Activated CD8-positive, alpha-beta memory T cell treated with anti-CD3 and anti-CD28 coated beads for 36 hours (primary cell): Measurements from ENCODE around the gene PRKAG2. TPM values are rescaled to one million over a fixed set of nuclear protein-coding genes. Genes with fewer than 3 reads are reported as not detected.

Experiments used
- CTCF ChIA-PET: fragments of 350-600 bp; sonication (Branson Sonifier 250); formaldehyde crosslinking; loops from one replicate; lab custom pipeline; 2021; ENCODE audit warnings: antibody characterized with exemption; lab: Charles Lee
- POLR2A ChIA-PET: fragments of 350-600 bp; sonication (Branson Sonifier 250); formaldehyde crosslinking; loops from one replicate; lab custom pipeline; 2021; ENCODE audit warnings: antibody characterized with exemption; lab: Charles Lee
- total RNA-seq, 2 experiments: library from RNA; stranded (reverse); gene quantifications; one replicate each; pipeline ENCODE4 v1.2.3, GENCODE V29; 2021

PRKAG2 gene
- total RNA-seq, 2 experiments from 2014 or later, result 23.6 to 24.8 TPM

GRCh38 chr7:151755131-151755801 lies 121.6 kb downstream of the PRKAG2 start:
- ChIA-PET CTCF (interaction anchor here (1.1 kb wide), 1 partner anchor 12 kb away, joined by 3 read pairs; no protein-coding TSS in a partner anchor), POLR2A (no interaction called here)

GRCh38 chr7:151754688-151755130 lies 122.2 kb downstream of the PRKAG2 start:
- CTCF ChIA-PET, result no interaction called here
- POLR2A ChIA-PET, result no interaction called here

DNA sequence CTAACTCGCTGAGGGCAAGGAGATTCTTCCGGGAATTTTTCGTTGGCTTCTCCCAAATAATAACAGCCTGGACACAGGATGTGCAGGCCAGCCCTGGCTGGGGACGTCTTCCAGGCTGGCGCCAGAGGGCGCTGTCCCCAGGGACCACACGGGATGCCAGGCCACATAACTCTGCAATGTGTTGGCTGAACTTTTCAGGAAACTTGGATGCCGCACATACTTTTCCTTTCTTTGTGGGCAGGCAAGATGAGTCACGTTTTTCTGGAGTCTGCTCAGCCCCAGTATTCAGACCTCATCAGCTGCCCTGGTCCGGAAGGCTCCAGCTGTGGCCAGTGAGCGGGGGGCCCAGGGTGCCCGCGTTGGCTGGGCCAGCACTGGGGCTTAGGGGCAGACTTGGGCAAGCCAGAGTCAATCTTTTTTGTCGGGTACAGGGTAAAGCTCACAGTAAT lies 122.7 kb downstream of the PRKAG2 start:
- CTCF ChIA-PET, result no interaction called here
- POLR2A ChIA-PET, result no interaction called here

DNA sequence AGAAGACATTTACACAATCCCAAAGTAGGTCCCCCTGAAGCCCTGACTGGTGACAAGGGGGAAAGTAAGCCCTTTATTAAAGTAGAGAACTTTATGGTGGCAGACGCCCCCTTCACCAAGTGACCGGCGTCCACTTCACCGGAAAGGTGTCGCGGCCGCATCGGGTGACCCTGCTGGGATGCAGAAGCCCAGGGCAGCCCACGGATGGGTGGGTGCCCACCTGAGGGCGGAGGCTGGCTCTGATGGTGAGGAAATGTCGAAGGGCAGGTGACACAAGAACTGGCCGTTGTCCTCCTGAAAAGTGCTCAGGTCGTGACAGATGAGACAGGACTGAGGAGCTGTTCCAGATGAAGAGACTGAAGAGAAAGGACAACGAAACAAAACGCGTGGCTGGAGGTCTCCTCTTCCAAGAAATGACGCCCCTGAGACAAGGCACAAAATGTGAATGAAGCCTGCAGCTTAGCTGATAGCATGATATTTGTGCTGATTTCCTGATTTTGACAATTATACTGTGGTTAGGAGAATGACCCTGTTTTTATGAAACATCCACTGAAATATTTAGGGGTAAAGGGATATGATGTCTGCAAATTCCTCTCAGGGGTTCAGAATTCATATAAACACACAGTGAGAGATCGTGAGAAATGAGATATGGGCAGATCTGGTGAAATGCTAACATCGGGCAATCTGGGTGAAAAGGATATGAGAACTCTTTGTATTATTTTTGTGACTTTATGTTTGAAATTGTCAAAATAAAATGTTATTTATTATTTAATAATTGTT lies 123.9 kb downstream of the PRKAG2 start:
- CTCF ChIA-PET, result no interaction called here
- POLR2A ChIA-PET, result no interaction called here

DNA sequence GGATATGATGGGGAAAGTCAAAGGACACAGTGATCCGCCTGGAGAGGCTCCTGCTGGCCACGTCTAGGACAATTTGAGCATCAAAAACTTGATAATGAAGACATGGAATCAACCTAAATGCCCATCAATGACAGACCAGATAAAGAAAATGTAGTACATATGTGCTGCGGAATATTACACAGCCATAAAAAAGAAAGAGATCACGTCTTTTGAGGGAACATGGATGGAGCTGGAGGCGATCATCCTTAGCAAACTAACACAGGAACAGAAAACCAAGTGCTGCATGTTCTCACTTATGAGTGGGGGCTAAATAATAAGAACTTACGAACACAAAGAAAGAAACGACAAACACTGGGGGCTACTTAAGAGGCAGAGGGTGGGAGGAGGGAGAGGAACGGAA lies 124.9 kb downstream of the PRKAG2 start:
- ChIA-PET POLR2A (no interaction called here), CTCF (no interaction called here)

DNA sequence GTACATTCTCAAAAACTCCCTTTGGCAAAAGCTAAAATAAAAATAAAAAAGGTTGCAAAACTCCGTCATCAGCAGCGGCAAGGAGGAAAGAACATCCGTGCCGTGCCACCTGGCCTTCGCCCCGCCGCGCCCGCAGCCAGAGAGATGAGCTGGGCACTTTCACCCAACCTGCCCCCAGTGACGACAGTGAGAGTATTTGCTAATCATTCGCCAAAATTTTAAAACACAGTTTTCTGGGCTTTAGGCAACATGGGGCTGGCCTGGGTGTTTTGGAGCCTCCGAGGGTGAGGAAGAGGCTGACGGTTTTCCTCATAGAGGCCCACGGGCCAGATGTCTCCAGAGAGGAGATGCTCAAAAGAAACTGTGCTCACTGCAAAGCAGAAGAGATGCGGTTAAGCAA lies 128.2 kb downstream of the PRKAG2 start:
- ChIA-PET CTCF (interaction anchor here (0.9 to 1.4 kb wide), 2 partner anchors 10 to 11 kb away, joined by 3 to 4 read pairs; no protein-coding TSS in a partner anchor), POLR2A (no interaction called here)

DNA sequence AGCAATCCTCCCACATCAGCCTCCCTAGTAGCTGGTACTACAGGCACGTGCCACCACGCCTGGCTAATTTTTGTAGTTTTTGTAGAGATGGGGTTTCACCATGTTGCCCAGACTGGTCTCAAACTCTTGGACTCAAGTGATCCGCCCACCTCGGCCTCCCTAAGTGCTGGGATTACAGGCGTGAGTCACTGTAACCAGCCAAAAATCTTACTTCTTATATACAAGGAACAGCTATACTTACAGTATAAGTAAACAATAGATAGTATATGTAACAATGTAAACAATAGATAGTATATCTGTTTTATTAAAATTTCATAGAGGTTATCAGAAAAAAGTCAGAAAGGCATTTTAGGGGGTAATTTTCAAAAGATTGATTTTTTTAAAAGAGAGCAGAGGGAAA lies 128.9 kb downstream of the PRKAG2 start:
- ChIA-PET POLR2A (interaction anchor here (2.9 kb wide), 1 partner anchor 116 kb away, joined by 6 read pairs; no protein-coding TSS in a partner anchor), CTCF (interaction anchor here (1.2 kb wide), 1 partner anchor 12 kb away, joined by 4 read pairs; no protein-coding TSS in a partner anchor)

DNA sequence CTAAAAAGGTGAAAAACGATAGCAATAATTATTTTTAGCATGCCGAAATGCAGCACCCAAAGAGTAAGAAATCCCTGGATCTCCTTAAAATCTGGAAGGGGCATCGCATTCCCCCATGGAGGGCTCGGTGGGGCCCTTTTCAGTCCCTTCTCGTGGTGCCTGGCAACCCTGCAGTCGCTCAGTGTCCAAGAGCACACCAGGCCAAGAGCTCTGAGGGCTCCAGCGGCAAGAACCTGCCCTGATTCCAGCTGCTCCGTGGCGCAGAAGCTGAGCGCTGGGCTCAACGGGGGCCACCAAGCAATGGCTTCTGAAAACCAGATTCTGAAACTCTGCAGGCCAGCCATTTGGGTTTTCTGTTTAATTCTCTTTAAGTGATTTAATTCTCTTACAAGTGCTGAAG lies 131.2 kb downstream of the PRKAG2 start:
- ChIA-PET CTCF (interaction anchor here (0.6 to 2.0 kb wide), 3 partner anchors 14 to 36 kb away, joined by 3 to 5 read pairs (median 3); no protein-coding TSS in a partner anchor), POLR2A (interaction anchor here (2.9 kb wide), 1 partner anchor 113 kb away, joined by 6 read pairs; no protein-coding TSS in a partner anchor)

DNA sequence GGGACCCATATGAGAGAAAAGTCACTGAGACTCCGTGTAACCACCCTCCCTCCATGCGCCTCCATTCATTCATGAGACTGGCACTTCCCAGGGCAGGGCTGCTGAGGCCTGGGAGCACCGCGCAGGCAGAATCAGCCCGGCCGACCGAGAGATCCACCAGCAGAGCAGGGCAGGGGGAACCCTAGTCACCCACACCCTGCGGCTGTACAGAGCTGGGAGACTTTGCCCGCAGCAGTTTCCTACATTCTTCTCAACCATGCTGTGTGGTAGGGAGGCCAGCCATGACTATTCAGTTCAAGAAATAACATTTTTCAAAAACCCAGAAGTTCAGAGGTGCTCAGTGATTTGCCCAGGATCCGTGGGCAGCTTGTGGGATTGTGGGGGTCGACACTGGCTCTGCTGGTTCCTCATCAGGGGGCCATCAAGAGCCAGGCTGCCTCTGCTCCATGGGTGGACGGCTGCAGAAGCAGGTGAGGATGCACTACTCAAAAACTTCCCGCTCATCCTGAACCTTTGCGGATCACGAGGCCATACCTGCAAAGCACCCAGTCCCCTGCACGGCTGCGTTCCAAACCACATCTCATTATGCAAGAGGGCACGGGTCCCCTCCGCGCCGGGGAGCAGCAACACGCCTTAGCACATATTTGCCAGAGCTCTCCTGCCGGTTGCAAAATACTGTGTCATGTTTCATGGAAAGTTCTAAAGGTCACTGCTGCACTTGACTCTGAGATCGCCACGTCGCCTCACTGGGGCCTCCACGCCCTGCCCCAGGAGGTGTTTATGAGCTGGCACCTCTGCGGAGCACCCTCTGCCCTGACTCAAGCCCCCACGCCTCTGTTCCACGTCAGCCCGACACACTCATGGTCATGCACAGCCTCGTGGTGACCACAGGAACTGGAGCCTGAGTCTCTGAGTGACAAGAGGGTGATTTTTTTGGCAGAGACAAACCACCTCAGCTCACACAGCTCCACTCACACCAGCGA lies 132.0 kb downstream of the PRKAG2 start:
- ChIA-PET CTCF (interaction anchor here (0.7 to 2.0 kb wide), 2 partner anchors 15 to 37 kb away, joined by 3 to 5 read pairs; no protein-coding TSS in a partner anchor), POLR2A (interaction anchor here (2.9 kb wide), 1 partner anchor 112 kb away, joined by 6 read pairs; no protein-coding TSS in a partner anchor)

- POLR2A ChIA-PET, result no interaction called here
- CTCF ChIA-PET, result interaction anchor here (1.0 to 2.0 kb wide), 3 partner anchors 12 to 123 kb away, joined by 3 to 5 read pairs (median 3); no protein-coding TSS in a partner anchor
These were observed 132.8 kb downstream of the PRKAG2 start for GRCh38 chr7:151744051-151744580.

GRCh38 chr7:151743481-151743983 lies 133.4 kb downstream of the PRKAG2 start:
- CTCF ChIA-PET, result interaction anchor here (1.0 to 2.0 kb wide), 3 partner anchors 12 to 123 kb away, joined by 3 to 5 read pairs (median 3); no protein-coding TSS in a partner anchor

DNA sequence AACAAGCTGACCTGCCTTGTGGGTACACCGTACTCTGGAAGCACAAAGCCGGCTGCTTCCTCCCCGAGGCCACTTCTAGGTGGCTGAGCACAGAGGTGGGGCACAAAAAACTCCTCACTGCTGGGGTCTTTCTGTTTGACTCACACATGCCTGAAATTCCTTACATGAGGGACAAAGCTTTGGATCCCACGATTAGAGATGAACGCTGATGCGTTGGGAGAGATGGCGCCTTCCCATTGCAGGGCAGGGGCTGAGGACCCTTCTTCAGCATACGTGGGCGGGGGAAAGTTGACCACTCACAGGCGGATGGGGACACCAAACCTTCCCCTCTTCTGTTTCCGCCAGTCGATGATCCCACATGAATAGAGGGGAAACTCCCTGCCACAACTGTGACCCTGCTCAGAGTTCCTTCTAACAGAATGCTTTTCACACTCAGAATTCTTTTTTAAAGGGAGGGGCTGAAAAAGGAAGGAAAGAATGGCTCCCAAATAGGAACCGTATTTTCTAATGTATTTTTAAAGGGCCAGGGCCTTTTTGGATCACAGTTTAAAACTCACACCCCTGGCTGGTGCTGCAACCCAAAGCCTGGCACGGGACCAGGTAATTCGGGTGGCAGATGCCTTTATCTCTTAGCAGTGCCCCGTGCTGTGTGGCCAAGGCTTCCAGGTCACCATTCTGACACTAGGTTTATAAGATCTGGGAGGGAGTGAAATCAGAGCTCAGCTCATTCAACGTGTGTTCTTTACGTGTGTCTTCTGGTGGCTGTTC lies 134.0 kb downstream of the PRKAG2 start:
- ChIA-PET CTCF (interaction anchor here (1.0 to 1.1 kb wide), 2 partner anchors 13 to 122 kb away, joined by 3 read pairs; no protein-coding TSS in a partner anchor), POLR2A (no interaction called here)

More at GRCh38 chr7:151743481-151743983, 133.4 kb downstream of the PRKAG2 start:
- POLR2A ChIA-PET, result no interaction called here

- CTCF ChIA-PET, result interaction anchor here (1.5 kb wide), 1 partner anchor 8 kb away, joined by 3 read pairs; no protein-coding TSS in a partner anchor
- POLR2A ChIA-PET, result no interaction called here
These were observed 135.3 kb downstream of the PRKAG2 start for GRCh38 chr7:151741585-151741984.

DNA sequence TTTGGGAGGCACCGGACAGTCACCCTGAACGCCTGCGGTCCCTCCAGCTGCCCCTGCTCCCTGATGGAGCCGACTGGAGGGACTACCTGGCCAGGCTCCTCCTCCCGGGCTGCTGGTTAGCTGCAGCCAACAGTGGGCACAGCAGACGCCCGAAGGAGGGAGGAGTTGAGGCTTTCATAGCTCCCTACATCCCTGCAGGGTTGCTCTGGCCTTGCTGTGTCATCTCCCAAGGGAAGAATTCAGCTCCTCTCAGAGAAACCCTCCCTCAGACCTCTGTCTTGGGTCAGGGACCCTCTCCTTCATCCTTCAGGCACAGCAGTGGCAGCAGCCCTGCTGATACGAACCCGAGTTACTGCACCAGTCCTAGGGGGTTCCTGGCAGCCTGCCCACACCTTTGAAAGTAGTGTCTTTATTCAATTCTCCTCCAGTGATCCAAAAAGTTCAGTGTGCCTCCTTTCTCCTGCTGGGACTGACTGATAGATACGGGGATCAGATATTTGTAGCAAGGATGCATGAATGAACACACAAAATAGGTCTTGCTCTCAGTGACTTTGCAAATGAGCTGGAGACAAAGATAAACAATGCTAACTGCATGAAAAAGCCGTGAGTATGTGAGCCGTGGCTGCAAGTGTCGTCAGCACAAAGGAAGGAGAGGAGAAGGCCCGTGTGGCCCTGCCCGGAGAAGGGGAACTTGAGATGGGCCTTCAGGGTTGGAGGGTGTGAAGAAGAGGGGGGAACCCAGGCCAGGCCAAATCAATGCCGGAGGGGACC lies 136.6 kb downstream of the PRKAG2 start:
- ChIA-PET CTCF (interaction anchor here (1.5 kb wide), 1 partner anchor 10 kb away, joined by 3 read pairs; no protein-coding TSS in a partner anchor), POLR2A (no interaction called here)

- ChIA-PET POLR2A (no interaction called here), CTCF (no interaction called here)
These were observed 138.0 kb downstream of the PRKAG2 start for GRCh38 chr7:151738925-151739324.

DNA sequence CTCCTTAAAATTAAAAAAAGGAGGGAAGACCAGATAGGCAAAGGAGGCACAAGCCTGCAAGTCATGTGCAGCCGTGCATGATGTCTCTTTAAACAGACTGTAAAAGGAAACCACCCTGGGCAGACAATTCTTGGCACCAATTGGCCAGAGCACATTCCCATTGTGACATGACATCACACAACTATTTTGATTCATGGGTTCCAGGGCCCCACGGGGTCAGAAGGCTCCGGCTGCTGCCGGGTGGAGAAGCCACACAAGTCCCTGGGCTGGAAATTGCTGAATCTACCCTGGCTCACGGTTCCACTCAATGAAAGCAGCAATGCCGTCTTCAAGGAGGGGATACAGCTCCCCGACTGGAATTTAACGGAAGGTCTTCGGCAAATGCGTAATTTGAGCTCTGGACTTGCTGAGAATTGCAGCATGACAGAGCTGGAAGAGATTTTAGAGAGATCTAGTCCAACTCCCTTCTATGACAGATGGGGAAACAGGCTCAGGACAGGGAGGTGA lies 140.5 kb downstream of the PRKAG2 start:
- CTCF ChIA-PET, result no interaction called here
- POLR2A ChIA-PET, result no interaction called here
